Activated B cell treated with CpG ODN at 0.5 μM for 24 hours (primary cell): ENCODE results near the gene NXN. TPM values are rescaled to one million over a fixed set of nuclear protein-coding genes. Genes with fewer than 3 reads are reported as not detected.
"Not testable (repeated sequence)": the region's sequence is repeated elsewhere in the genome, so short reads cannot be mapped to it uniquely, and the experiment has no call there.

Experiments used
- ATAC-seq: fragments of 200-7000 bp; cut with Tn5 transposase; one replicate; pipeline ENCODE4 v1.10.0; 2021; ENCODE audit warnings: low read depth, mild to moderate bottlenecking, moderate library complexity
- CTCF ChIA-PET: fragments of 350-600 bp; sonication (Branson Sonifier 250); formaldehyde crosslinking; loops from one replicate; lab custom pipeline; 2021; ENCODE audit warnings: antibody characterized with exemption; lab: Charles Lee
- POLR2A ChIA-PET: fragments of 350-600 bp; sonication (Branson Sonifier 250); formaldehyde crosslinking; loops from one replicate; lab custom pipeline; 2021; ENCODE audit warnings: antibody characterized with exemption; lab: Charles Lee
- DNase-seq: peaks from one replicate; pipeline ENCODE4 v3.0.0; 2022
- H3K27ac Mint-ChIP-seq: one replicate; pipeline ENCODE4 v1.8.0; 2020; ENCODE audit warnings: mixed read lengths
- H3K27me3 Mint-ChIP-seq: one replicate; pipeline ENCODE4 v1.8.0; 2021; ENCODE audit warnings: mixed read lengths
- H3K36me3 Mint-ChIP-seq: one replicate; pipeline ENCODE4 v1.8.0; 2021; ENCODE audit warnings: low read depth, mixed read lengths
- H3K4me1 Mint-ChIP-seq: one replicate; pipeline ENCODE4 v1.8.0; 2021; ENCODE audit warnings: mixed read lengths
- H3K4me3 Mint-ChIP-seq: one replicate; pipeline ENCODE4 v1.8.0; 2020; ENCODE audit warnings: mild to moderate bottlenecking, mixed read lengths
- H3K9me3 Mint-ChIP-seq: one replicate; pipeline ENCODE4 v1.8.0; 2020; ENCODE audit warnings: mixed read lengths
- intact Hi-C: fragments of 100-400 bp; cut with micrococcal nuclease; formaldehyde crosslinking; loops from one replicate; pipeline ENCODE4 v1.15.1; 2024
- total RNA-seq: library from RNA; stranded (reverse); gene quantifications from 2 replicates; pipeline ENCODE4 v1.2.3, GENCODE V29; 2022
- TF ChIP-seq, protein P1 (sequence below): fragments of 200-600 bp; IDR thresholded peaks from one replicate; pipeline ENCODE4 v1.8.0; 2022; ENCODE audit warnings: antibody characterized with exemption, mild to moderate bottlenecking

Gene NXN
- total RNA-seq, 1 donor from 2014 or later = 0.22 TPM

DNA sequence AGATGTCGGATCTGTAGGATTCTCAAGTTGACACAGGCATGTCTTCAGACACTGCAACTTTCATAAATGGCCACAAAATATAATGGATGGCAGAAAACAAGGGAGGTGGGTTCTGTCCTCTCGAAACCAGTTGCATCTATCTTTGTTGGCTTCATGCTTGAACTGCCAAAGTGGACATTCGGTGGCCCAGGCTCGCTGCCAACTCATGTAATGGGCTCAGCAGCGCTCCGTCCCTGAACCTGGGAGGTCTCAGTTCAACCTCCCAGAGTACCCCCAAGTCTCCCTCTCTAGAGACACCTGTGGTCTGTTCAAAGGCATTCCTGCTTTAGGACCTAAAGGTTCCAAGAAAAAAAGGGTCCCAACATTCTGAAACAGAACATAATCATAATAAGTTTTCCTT lies 71.9 kb downstream of the NXN start:
- Mint-ChIP-seq H3K36me3 (no peaks in the 10 kb centered on the region), H3K27ac (no peak overlapping the region), H3K4me3 (no peak overlapping the region), H3K4me1 (no peaks in the 10 kb centered on the region), H3K27me3 (peaks cover 21% of the 10 kb centered on the region), H3K9me3 (no peaks in the 10 kb centered on the region)
- ChIA-PET POLR2A (no interaction called here), CTCF (no interaction called here)
- TF ChIP-seq, protein P1, sequence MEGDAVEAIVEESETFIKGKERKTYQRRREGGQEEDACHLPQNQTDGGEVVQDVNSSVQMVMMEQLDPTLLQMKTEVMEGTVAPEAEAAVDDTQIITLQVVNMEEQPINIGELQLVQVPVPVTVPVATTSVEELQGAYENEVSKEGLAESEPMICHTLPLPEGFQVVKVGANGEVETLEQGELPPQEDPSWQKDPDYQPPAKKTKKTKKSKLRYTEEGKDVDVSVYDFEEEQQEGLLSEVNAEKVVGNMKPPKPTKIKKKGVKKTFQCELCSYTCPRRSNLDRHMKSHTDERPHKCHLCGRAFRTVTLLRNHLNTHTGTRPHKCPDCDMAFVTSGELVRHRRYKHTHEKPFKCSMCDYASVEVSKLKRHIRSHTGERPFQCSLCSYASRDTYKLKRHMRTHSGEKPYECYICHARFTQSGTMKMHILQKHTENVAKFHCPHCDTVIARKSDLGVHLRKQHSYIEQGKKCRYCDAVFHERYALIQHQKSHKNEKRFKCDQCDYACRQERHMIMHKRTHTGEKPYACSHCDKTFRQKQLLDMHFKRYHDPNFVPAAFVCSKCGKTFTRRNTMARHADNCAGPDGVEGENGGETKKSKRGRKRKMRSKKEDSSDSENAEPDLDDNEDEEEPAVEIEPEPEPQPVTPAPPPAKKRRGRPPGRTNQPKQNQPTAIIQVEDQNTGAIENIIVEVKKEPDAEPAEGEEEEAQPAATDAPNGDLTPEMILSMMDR = no peak
- ATAC-seq (no peak), DNase-seq (no peak)
- intact Hi-C loops = no loop called here

DNA sequence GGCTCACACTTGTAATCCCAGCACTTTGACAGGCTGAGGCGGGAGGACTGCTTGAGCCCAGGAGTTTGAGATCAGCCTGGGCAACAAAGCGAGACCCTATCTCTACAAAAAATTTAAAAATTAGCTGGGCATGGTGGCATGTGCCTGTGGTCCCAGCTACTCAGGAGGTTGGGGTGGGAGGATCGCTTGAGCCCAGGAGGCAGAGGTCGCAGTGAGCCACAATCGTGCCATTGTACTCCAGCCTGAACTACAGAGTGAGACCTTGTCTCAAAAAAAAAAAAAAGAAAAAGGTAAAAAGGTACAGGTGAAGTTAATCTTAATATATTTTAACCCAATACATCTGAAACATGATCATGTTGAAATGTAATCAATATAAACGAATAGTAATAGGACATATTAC lies 73.9 kb downstream of the NXN start:
- H3K27ac Mint-ChIP-seq, CTCF ChIA-PET, H3K36me3 Mint-ChIP-seq, ATAC-seq, DNase-seq, intact Hi-C loops, H3K9me3 Mint-ChIP-seq, POLR2A ChIA-PET, H3K4me1 Mint-ChIP-seq, H3K4me3 Mint-ChIP-seq: not testable (repeated sequence)
- peaks cover 32% of the 10 kb centered on the region for H3K27me3 Mint-ChIP-seq

DNA sequence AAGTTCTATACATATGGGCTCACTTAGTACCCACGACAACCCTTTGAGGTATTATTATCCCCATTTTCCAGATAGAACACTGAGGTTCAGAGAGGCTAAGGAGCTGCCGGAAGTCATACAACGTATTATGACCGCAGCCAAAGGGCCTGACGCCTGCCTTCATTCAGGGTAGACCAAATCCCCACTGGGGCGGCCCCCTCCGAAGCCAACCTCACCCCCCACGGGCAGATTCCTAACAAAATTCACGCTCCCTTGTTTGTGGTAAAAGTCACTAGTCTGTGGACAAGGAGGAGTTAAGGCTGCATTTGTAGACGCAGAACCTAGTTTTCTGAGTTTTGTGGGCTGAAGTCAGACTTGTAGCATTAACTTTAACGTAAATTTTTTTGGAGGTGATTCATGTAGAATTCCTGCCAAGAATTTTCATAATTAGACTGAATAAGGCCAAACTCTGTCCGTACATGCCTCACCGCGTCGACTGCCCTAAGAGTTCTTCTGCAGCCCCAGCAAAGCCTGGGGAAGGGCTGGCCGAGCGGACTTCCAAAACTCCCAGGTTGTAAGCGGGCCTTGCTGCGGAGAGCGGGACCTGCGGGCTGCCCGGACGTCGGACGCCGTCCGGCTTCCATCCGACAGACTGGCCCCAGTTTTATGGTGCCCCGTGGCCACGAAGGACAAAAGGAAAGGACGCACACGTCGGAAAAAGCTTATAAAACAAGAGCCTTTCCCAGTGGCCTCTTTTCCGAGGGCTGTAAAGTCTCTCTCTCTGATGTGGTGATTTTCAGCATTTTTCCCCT lies 75.7 kb downstream of the NXN start:
- Mint-ChIP-seq H3K27ac (no peak overlapping the region), H3K9me3 (no peaks in the 10 kb centered on the region), H3K4me1 (no peaks in the 10 kb centered on the region), H3K27me3 (peaks cover 32% of the 10 kb centered on the region), H3K36me3 (no peaks in the 10 kb centered on the region), H3K4me3 (no peak overlapping the region)
- DNase-seq (no peak), ATAC-seq (no peak)
- intact Hi-C loops = no loop called here
- ChIA-PET CTCF (no interaction called here), POLR2A (no interaction called here)
- TF ChIP-seq, protein P1 = no peak

DNA sequence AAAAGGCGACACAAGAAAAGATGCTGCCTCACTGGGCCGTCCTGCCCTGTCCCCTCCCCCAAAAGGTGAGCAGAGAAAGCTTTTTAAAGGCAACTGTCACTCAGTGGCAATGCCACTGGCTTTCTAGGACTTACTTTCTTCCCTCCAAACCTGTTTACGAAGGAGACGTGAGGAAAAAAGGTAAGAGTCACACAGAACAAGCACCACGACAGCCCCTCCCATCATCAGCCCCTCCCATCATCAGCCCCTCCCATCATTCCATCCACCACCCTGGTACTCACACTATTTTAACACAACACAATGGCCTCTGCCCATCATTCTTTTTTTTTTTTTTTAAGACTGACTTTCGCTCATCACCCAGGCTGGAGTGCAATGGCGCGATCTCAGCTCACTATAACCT lies 77.1 kb downstream of the NXN start:
- Mint-ChIP-seq H3K4me3 (no peak overlapping the region), H3K4me1 (no peaks in the 10 kb centered on the region), H3K27me3 (peaks cover 35% of the 10 kb centered on the region), H3K9me3 (no peaks in the 10 kb centered on the region), H3K27ac (no peak overlapping the region), H3K36me3 (no peaks in the 10 kb centered on the region)
- CTCF ChIA-PET = no interaction called here
- POLR2A ChIA-PET = no interaction called here
- intact Hi-C loops = no loop called here
- TF ChIP-seq, protein P1 = no peak
- DNase-seq (no peak), ATAC-seq (no peak)

DNA sequence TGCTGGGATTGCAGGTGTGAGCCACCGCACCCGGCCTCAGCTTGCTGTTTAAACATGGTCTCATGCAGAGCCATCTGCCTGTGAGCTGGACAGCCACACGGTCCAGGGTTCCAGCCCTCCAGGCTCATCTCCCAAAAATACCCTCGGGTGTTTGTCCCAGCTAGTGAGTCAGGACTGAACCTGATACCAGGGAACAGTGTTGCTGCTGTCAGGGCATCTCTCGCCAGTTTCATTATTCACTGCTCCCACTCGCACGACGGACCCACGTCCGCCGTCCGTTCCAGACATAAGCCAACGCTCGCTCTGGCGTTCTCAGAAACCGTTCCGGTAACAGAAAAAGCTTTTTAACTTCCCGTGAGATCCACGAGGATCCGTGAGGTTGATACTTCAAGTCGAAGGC lies 77.6 kb downstream of the NXN start:
- ChIA-PET CTCF (no interaction called here), POLR2A (interaction anchor here (0.6 kb wide), 1 partner anchor 30 kb away, joined by 3 read pairs; no protein-coding TSS in a partner anchor)
- DNase-seq = no peak
- Mint-ChIP-seq H3K9me3 (no peaks in the 10 kb centered on the region), H3K36me3 (no peaks in the 10 kb centered on the region), H3K4me1 (no peaks in the 10 kb centered on the region), H3K27me3 (peaks cover 40% of the 10 kb centered on the region), H3K27ac (no peak overlapping the region), H3K4me3 (no peak overlapping the region)
- TF ChIP-seq, protein P1 = no peak
- no peak for ATAC-seq
- intact Hi-C loops = no loop called here
